WTC11 (cell line): Measurements from ENCODE around the gene GPR160.

Source experiments
- CREM ChIP-seq: sonication (generic); formaldehyde crosslinking; IDR thresholded peaks from 2 replicates; pipeline ENCODE4 v1.8.1; 2022; ENCODE audit warnings: mild to moderate bottlenecking, missing genetic modification reagents, moderate library complexity
- GABPB1 ChIP-seq: sonication (generic); formaldehyde crosslinking; IDR thresholded peaks from 2 replicates; pipeline ENCODE4 v1.8.1; 2023; ENCODE audit warnings: mild to moderate bottlenecking, missing genetic modification reagents
- TEAD1 ChIP-seq: sonication (generic); formaldehyde crosslinking; IDR thresholded peaks from 2 replicates; pipeline ENCODE4 v1.8.0; 2022; ENCODE audit warnings: mild to moderate bottlenecking, missing genetic modification reagents
- TF ChIP-seq, protein P1 (sequence below): sonication (generic); formaldehyde crosslinking; IDR thresholded peaks from 2 replicates; pipeline ENCODE4 v1.8.0; 2023; ENCODE audit warnings: missing genetic modification reagents, mild to moderate bottlenecking, borderline replicate concordance
- TF ChIP-seq, protein P2 (sequence below): fragments of 200-600 bp; IDR thresholded peaks from 2 replicates; pipeline ENCODE4 v1.8.0; 2022; ENCODE audit warnings: antibody characterized with exemption
- TF ChIP-seq, protein P3 (sequence below): sonication (generic); formaldehyde crosslinking; IDR thresholded peaks from 2 replicates; pipeline ENCODE4 v1.8.1; 2023; ENCODE audit warnings: mild to moderate bottlenecking, missing genetic modification reagents

DNA sequence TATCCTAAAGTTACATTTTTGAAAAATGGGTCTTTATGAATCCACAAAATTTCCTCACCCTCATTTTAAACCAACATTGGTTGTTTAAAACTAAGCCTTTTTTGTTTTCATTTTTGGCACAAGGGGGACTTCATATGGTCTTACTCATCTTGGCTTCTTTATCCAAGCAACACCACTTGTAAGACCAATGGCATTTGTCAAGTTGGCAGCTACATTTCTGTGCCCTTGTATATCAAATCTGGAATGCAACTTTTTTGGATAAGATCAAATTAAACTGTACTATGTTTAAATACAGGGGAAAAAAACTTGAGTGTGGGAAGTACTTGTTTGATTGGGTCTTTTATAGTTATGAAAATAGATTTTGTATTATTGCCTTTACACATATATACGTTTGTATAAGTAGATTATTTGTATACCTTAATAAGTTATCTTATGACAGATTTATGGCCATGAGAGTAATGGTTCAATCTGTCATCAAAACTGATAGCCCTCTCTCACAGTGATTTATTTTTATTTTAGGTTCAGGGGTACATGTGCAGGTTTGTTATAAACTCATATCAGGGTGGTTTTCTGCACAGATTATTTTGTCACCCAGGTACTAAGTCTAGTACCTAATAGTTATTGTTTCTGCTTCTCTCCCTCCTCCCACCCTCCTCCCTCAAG is 43.4 kb downstream of the GPR160 start:
- TF ChIP-seq CREM (no peak), GABPB1 (CRISPR knock-in tag) (no peak), TEAD1 (no peak)
- TF ChIP-seq, protein P1, sequence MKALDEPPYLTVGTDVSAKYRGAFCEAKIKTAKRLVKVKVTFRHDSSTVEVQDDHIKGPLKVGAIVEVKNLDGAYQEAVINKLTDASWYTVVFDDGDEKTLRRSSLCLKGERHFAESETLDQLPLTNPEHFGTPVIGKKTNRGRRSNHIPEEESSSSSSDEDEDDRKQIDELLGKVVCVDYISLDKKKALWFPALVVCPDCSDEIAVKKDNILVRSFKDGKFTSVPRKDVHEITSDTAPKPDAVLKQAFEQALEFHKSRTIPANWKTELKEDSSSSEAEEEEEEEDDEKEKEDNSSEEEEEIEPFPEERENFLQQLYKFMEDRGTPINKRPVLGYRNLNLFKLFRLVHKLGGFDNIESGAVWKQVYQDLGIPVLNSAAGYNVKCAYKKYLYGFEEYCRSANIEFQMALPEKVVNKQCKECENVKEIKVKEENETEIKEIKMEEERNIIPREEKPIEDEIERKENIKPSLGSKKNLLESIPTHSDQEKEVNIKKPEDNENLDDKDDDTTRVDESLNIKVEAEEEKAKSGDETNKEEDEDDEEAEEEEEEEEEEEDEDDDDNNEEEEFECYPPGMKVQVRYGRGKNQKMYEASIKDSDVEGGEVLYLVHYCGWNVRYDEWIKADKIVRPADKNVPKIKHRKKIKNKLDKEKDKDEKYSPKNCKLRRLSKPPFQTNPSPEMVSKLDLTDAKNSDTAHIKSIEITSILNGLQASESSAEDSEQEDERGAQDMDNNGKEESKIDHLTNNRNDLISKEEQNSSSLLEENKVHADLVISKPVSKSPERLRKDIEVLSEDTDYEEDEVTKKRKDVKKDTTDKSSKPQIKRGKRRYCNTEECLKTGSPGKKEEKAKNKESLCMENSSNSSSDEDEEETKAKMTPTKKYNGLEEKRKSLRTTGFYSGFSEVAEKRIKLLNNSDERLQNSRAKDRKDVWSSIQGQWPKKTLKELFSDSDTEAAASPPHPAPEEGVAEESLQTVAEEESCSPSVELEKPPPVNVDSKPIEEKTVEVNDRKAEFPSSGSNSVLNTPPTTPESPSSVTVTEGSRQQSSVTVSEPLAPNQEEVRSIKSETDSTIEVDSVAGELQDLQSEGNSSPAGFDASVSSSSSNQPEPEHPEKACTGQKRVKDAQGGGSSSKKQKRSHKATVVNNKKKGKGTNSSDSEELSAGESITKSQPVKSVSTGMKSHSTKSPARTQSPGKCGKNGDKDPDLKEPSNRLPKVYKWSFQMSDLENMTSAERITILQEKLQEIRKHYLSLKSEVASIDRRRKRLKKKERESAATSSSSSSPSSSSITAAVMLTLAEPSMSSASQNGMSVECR (CRISPR knock-in tag): no peak
- TF ChIP-seq, protein P2, sequence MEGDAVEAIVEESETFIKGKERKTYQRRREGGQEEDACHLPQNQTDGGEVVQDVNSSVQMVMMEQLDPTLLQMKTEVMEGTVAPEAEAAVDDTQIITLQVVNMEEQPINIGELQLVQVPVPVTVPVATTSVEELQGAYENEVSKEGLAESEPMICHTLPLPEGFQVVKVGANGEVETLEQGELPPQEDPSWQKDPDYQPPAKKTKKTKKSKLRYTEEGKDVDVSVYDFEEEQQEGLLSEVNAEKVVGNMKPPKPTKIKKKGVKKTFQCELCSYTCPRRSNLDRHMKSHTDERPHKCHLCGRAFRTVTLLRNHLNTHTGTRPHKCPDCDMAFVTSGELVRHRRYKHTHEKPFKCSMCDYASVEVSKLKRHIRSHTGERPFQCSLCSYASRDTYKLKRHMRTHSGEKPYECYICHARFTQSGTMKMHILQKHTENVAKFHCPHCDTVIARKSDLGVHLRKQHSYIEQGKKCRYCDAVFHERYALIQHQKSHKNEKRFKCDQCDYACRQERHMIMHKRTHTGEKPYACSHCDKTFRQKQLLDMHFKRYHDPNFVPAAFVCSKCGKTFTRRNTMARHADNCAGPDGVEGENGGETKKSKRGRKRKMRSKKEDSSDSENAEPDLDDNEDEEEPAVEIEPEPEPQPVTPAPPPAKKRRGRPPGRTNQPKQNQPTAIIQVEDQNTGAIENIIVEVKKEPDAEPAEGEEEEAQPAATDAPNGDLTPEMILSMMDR: no peak
- TF ChIP-seq, protein P3, sequence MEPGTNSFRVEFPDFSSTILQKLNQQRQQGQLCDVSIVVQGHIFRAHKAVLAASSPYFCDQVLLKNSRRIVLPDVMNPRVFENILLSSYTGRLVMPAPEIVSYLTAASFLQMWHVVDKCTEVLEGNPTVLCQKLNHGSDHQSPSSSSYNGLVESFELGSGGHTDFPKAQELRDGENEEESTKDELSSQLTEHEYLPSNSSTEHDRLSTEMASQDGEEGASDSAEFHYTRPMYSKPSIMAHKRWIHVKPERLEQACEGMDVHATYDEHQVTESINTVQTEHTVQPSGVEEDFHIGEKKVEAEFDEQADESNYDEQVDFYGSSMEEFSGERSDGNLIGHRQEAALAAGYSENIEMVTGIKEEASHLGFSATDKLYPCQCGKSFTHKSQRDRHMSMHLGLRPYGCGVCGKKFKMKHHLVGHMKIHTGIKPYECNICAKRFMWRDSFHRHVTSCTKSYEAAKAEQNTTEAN: no peak
